Measurements from ENCODE around the gene TTC9. TPM values are rescaled to one million over a fixed set of nuclear protein-coding genes. Genes with fewer than 3 reads are reported as not detected.
A peak's percentile ranks its signal among the peaks of the same experiment; 100 is the strongest.

The TTC9 gene
- total and polyA plus RNA-seq, 4 donors, result 0.09 to 0.98 (median 0.45) TPM

- WGBS, result 66% methylated on average over 6 of the region's 6 CpGs
- DNase-seq (ENCODE audit: low spot score), result no peak
- Histone ChIP-seq H3K27me3 (ENCODE audit: control insufficient read depth in 4 of 4, insufficient read depth in 4 of 4, low read length in 3 of 4) (no peaks in the 10 kb centered on the region), H3K27ac (ENCODE audit: low read depth in 1 of 2, low read length in 2 of 2) (peak overlapping the region; percentile 52 to 76), H3K4me3 (ENCODE audit: low read depth in 1 of 3, low read length in 3 of 3) (no peak overlapping the region), H3K36me3 (ENCODE audit: control insufficient read depth in 4 of 4, insufficient read depth in 3 of 4, low read depth in 1 of 4, low read length in 3 of 4) (no peaks in the 10 kb centered on the region), H3K9me3 (ENCODE audit: control insufficient read depth in 4 of 4, low read length in 3 of 4) (no peaks in the 10 kb centered on the region), H3K4me1 (ENCODE audit: control insufficient read depth in 4 of 4, insufficient read depth in 4 of 4, low read length in 3 of 4) (peaks cover 0 to 32% (median 15%) of the 10 kb centered on the region in 4 donors), H3K9ac (ENCODE audit: low read depth in 1 of 2, low read length in 2 of 2) (no peak overlapping the region)
- TF ChIP-seq TAF1 (conservative IDR thresholded peaks at IDR 0.05), result no peak
- no peak for TF ChIP-seq REST (IDR thresholded peaks at IDR 0.05)
Measured at GRCh38 chr14:70664698-70665447, 23.2 kb downstream of the TTC9 start.

- 66% methylated on average over 8 of the region's 8 CpGs for WGBS
- TF ChIP-seq, protein P1, sequence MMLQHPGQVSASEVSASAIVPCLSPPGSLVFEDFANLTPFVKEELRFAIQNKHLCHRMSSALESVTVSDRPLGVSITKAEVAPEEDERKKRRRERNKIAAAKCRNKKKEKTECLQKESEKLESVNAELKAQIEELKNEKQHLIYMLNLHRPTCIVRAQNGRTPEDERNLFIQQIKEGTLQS (IDR thresholded peaks at IDR 0.05), result no peak
- TF ChIP-seq YY1 (IDR thresholded peaks at IDR 0.05) (peak; percentile 23), FOXA1 (IDR thresholded peaks at IDR 0.05) (no peak), REST (IDR thresholded peaks at IDR 0.05) (peak; percentile 11), EGR1 (IDR thresholded peaks at IDR 0.05; ENCODE audit: low read depth in 2 of 2) (no peak), JUND (IDR thresholded peaks at IDR 0.05) (no peak), SP1 (IDR thresholded peaks at IDR 0.05) (peak; percentile 33), RXRA (IDR thresholded peaks at IDR 0.05) (peak in 1 of 2 donors; percentile 17), HNF4A (conservative IDR thresholded peaks at IDR 0.05) (no peak), TAF1 (conservative IDR thresholded peaks at IDR 0.05) (no peak), RAD21 (IDR thresholded peaks at IDR 0.05) (no peak), FOXA2 (IDR thresholded peaks at IDR 0.05) (no peak)
- Histone ChIP-seq H3K27ac (ENCODE audit: low read depth in 1 of 2, low read length in 2 of 2) (peak overlapping the region; percentile 52 to 60), H3K36me3 (ENCODE audit: control insufficient read depth in 4 of 4, insufficient read depth in 3 of 4, low read depth in 1 of 4, low read length in 3 of 4) (no peaks in the 10 kb centered on the region), H3K9ac (ENCODE audit: low read depth in 1 of 2, low read length in 2 of 2) (peak overlapping the region in 1 of 2 donors; percentile 7), H3K27me3 (ENCODE audit: control insufficient read depth in 4 of 4, insufficient read depth in 4 of 4, low read length in 3 of 4) (no peaks in the 10 kb centered on the region), H3K4me3 (ENCODE audit: low read depth in 1 of 3, low read length in 3 of 3) (no peak overlapping the region), H3K9me3 (ENCODE audit: control insufficient read depth in 4 of 4, low read length in 3 of 4) (no peaks in the 10 kb centered on the region), H3K4me1 (ENCODE audit: control insufficient read depth in 4 of 4, insufficient read depth in 4 of 4, low read length in 3 of 4) (peaks cover 0 to 32% (median 15%) of the 10 kb centered on the region in 4 donors)
- no peak for DNase-seq (ENCODE audit: low spot score)
Measured at GRCh38 chr14:70665448-70666360, 24.0 kb downstream of the TTC9 start.

Measured in liver (tissue), 9 donors.